HFFc6 (cell line): ENCODE measurements around the gene SCN8A. TPM values are rescaled to one million over a fixed set of nuclear protein-coding genes. Genes with fewer than 3 reads are reported as not detected.

Experiments used
- DNase-seq: peaks from one replicate; pipeline ENCODE4 v3.0.0-alpha.2; 2018
- H3K27ac Mint-ChIP-seq: 2 replicates; pipeline ENCODE4 v1.8.0; 2020; ENCODE audit warnings: mild to moderate bottlenecking, mixed read lengths
- H3K27me3 Mint-ChIP-seq: 2 replicates; pipeline ENCODE4 v1.8.0; 2021; ENCODE audit warnings: mild to moderate bottlenecking, moderate library complexity, mixed read lengths; ENCODE audit not compliant: insufficient read depth
- H3K36me3 Mint-ChIP-seq: 2 replicates; pipeline ENCODE4 v1.8.0; 2021; ENCODE audit warnings: low read depth, mixed read lengths
- H3K4me1 Mint-ChIP-seq: 2 replicates; pipeline ENCODE4 v1.8.0; 2020; ENCODE audit warnings: low read depth, mixed read lengths
- H3K4me3 Mint-ChIP-seq: 2 replicates; pipeline ENCODE4 v1.8.0; 2020; ENCODE audit warnings: mild to moderate bottlenecking, moderate library complexity, mixed read lengths
- H3K9me3 Mint-ChIP-seq: 2 replicates; pipeline ENCODE4 v1.8.0; 2020; ENCODE audit warnings: mild to moderate bottlenecking, mixed read lengths
- CTCF ChIP-seq: fragments of 200-600 bp; sonication (generic); IDR thresholded peaks from 2 replicates; pipeline ENCODE4 v1.5.0; 2021; ENCODE audit warnings: antibody characterized with exemption, mild to moderate bottlenecking
- total RNA-seq, 6 experiments: library from RNA; stranded (reverse); fragmentation: NEBNext Ultra II Directional; extraction: Animal tissue kit (Norgen Biotek cat#: 25700); gene quantifications; 2 replicates in 1 of 6; 3 replicates in 5 of 6; pipeline ENCODE4 v1.2.3, GENCODE V29; 2021

SCN8A gene
- total RNA-seq, 6 experiments from 2014 or later, result 13.4 to 16.0 (median 15.3) TPM

GRCh38 chr12:51850081-51850964 lies 259.3 kb downstream of the SCN8A start:
- DNase-seq, result no peak

GRCh38 chr12:51850965-51851299 lies 259.9 kb downstream of the SCN8A start:
- Mint-ChIP-seq H3K9me3 (no peaks in the 10 kb centered on the region), H3K27ac (no peak overlapping the region), H3K36me3 (no peaks in the 10 kb centered on the region), H3K4me1 (peaks cover 4% of the 10 kb centered on the region), H3K27me3 (peaks cover 18% of the 10 kb centered on the region), H3K4me3 (no peak overlapping the region)
- DNase-seq, result no peak
- no peak for TF ChIP-seq CTCF

More at GRCh38 chr12:51850081-51850964, 259.3 kb downstream of the SCN8A start:
- no peaks in the 10 kb centered on the region for H3K36me3 Mint-ChIP-seq
- no peak overlapping the region for H3K27ac Mint-ChIP-seq
- no peak for TF ChIP-seq CTCF
- no peak overlapping the region for H3K4me3 Mint-ChIP-seq
- no peaks in the 10 kb centered on the region for H3K9me3 Mint-ChIP-seq
- no peaks in the 10 kb centered on the region for H3K4me1 Mint-ChIP-seq
- H3K27me3 Mint-ChIP-seq, result peaks cover 25% of the 10 kb centered on the region

- DNase-seq, result no peak
- no peak overlapping the region for H3K4me3 Mint-ChIP-seq
- no peak for TF ChIP-seq CTCF
- no peaks in the 10 kb centered on the region for H3K9me3 Mint-ChIP-seq
- peaks cover 11% of the 10 kb centered on the region for H3K4me1 Mint-ChIP-seq
- no peak overlapping the region for H3K27ac Mint-ChIP-seq
- H3K36me3 Mint-ChIP-seq, result no peaks in the 10 kb centered on the region
- H3K27me3 Mint-ChIP-seq, result peaks cover 13% of the 10 kb centered on the region
These were observed 260.5 kb downstream of the SCN8A start for GRCh38 chr12:51851413-51852124.

- no peak overlapping the region for H3K27ac Mint-ChIP-seq
- no peak for TF ChIP-seq CTCF
- peaks cover 9% of the 10 kb centered on the region for H3K27me3 Mint-ChIP-seq
- peaks cover 11% of the 10 kb centered on the region for H3K4me1 Mint-ChIP-seq
- H3K36me3 Mint-ChIP-seq, result no peaks in the 10 kb centered on the region
- H3K9me3 Mint-ChIP-seq, result no peaks in the 10 kb centered on the region
- no peak overlapping the region for H3K4me3 Mint-ChIP-seq
- DNase-seq, result no peak
These were observed 261.5 kb downstream of the SCN8A start for GRCh38 chr12:51852404-51853137.

GRCh38 chr12:51855586-51856428 lies 264.8 kb downstream of the SCN8A start:
- H3K27ac Mint-ChIP-seq, result peak overlapping the region; percentile 29; the same call in 1 of the 2 replicates
- no peaks in the 10 kb centered on the region for H3K36me3 Mint-ChIP-seq
- DNase-seq, result no peak
- TF ChIP-seq CTCF, result no peak
- peak overlapping the region; percentile 76 for H3K4me3 Mint-ChIP-seq
- peaks cover 11% of the 10 kb centered on the region for H3K4me1 Mint-ChIP-seq
- H3K27me3 Mint-ChIP-seq, result peaks cover 2% of the 10 kb centered on the region
- H3K9me3 Mint-ChIP-seq, result no peaks in the 10 kb centered on the region
